Activated CD4-positive, CD25-positive, alpha-beta regulatory T cell treated with anti-CD3 and anti-CD28 coated beads, Interleukin-2, amount 50 U/mL, for 16 hours (primary cell): ENCODE results near the gene MICU1.
"Not testable (repeated sequence)": the region's sequence is repeated elsewhere in the genome, so short reads cannot be mapped to it uniquely, and the experiment has no call there.

ENCODE experiments used
- DNase-seq: peaks from one replicate; pipeline ENCODE4 v3.0.0-alpha.2; 2020; ENCODE audit warnings: low read depth, low spot score

The MICU1 gene

GRCh38 chr10:72389014-72389413 lies 236.9 kb downstream of the MICU1 start:
- DNase-seq = no peak

GRCh38 chr10:72388062-72388461 lies 237.8 kb downstream of the MICU1 start:
- DNase-seq = no peak

- DNase-seq = no peak
These were observed 238.8 kb downstream of the MICU1 start for GRCh38 chr10:72386916-72387586.

- no peak for DNase-seq
These were observed 240.2 kb downstream of the MICU1 start for GRCh38 chr10:72385724-72386123.

GRCh38 chr10:72384982-72385381 lies 240.9 kb downstream of the MICU1 start:
- DNase-seq = not testable (repeated sequence)

- DNase-seq = no peak
These were observed 246.1 kb downstream of the MICU1 start for GRCh38 chr10:72379776-72380175.

- DNase-seq = no peak
These were observed 246.8 kb downstream of the MICU1 start for GRCh38 chr10:72379062-72379461.

- no peak for DNase-seq
These were observed 250.3 kb downstream of the MICU1 start for GRCh38 chr10:72375585-72375984.

- no peak for DNase-seq
These were observed 250.7 kb downstream of the MICU1 start for GRCh38 chr10:72375173-72375572.

GRCh38 chr10:72370201-72370722 lies 255.6 kb downstream of the MICU1 start:
- no peak for DNase-seq

GRCh38 chr10:72367301-72367960 lies 258.4 kb downstream of the MICU1 start:
- no peak for DNase-seq

- no peak for DNase-seq
These were observed 260.6 kb downstream of the MICU1 start for GRCh38 chr10:72365106-72365895.

- peak; percentile 75 for DNase-seq
These were observed 261.6 kb downstream of the MICU1 start for GRCh38 chr10:72364239-72364777.

GRCh38 chr10:72356987-72357386 lies 268.9 kb downstream of the MICU1 start:
- DNase-seq = no peak

GRCh38 chr10:72356115-72356514 lies 269.8 kb downstream of the MICU1 start:
- DNase-seq = no peak

GRCh38 chr10:72355214-72355555 lies 270.7 kb downstream of the MICU1 start:
- no peak for DNase-seq

GRCh38 chr10:72354356-72355213 lies 271.3 kb downstream of the MICU1 start, which contains the start of gene DNAJB12:
Gene DNAJB12 (minus strand): TSS chr10:72354919. CDS start chr10:72354897, 22 bp downstream.
- DNase-seq = peak; percentile 79

GRCh38 chr10:72353965-72354355 lies 271.9 kb downstream of the MICU1 start:
- DNase-seq = no peak

GRCh38 chr10:72353028-72353964 lies 272.6 kb downstream of the MICU1 start:
- no peak for DNase-seq

GRCh38 chr10:72351479-72351878 lies 274.4 kb downstream of the MICU1 start:
- DNase-seq = no peak
